ENCODE results near the gene NAA40. TPM values are rescaled to one million over a fixed set of nuclear protein-coding genes. Genes with fewer than 3 reads are reported as not detected.

The NAA40 gene
- total and polyA plus RNA-seq, 2 of the 4 experiments (the other 2 are of a cell fraction) = 15.2 to 24.7 TPM

GRCh38 chr11:63903884-63904283 is 34.9 kb upstream of the NAA40 start:
- no peak overlapping the region for H2AK5ac ChIP-seq (ENCODE audit: low read depth, low read length)
- no peak overlapping the region for H3K27ac ChIP-seq (ENCODE audit: insufficient read depth, low read length)
- TF ChIP-seq NFE2L2 (IDR thresholded peaks at IDR 0.05; ENCODE audit: low read depth, low read length) (no peak), SMC3 (IDR thresholded peaks at IDR 0.05; ENCODE audit: low read depth, low read length) (no peak), USF2 (IDR thresholded peaks at IDR 0.05; ENCODE audit: low read depth, low read length) (no peak), MXI1 (IDR thresholded peaks at IDR 0.05; ENCODE audit: borderline replicate concordance, low read depth, low read length) (no peak), MAFK (IDR thresholded peaks at IDR 0.05; ENCODE audit: low read depth, low read length) (no peak), FOS (IDR thresholded peaks at IDR 0.05; ENCODE audit: low read depth, low read length) (no peak), ELK1 (IDR thresholded peaks at IDR 0.05; ENCODE audit: borderline replicate concordance, low read depth, low read length) (no peak), RFX5 (IDR thresholded peaks at IDR 0.05; ENCODE audit: low read depth, low read length) (no peak), RCOR1 (IDR thresholded peaks at IDR 0.05; ENCODE audit: insufficient replicate concordance, low read length) (no peak), CEBPB (IDR thresholded peaks at IDR 0.05; ENCODE audit: low read depth, low read length) (no peak), BHLHE40 (IDR thresholded peaks at IDR 0.05; ENCODE audit: low read depth, low read length) (no peak), CHD1 (IDR thresholded peaks at IDR 0.05; ENCODE audit: low read depth, low read length) (no peak), CTCF (conservative IDR thresholded peaks at IDR 0.05; ENCODE audit: low read depth, low read length) (no peak), RAD21 (IDR thresholded peaks at IDR 0.05; ENCODE audit: low read length) (no peak)
- peaks cover 5% of the 10 kb centered on the region for H4K20me1 ChIP-seq (ENCODE audit: insufficient read depth, low read length)
- DNase-seq (no peak), ATAC-seq (ENCODE audit: low read depth) (no peak)
- H2BK5ac ChIP-seq (ENCODE audit: low read depth, low read length, poor library complexity, severe bottlenecking) = no peak overlapping the region
- H3K79me1 ChIP-seq (ENCODE audit: low read depth in 1 of 2, low read length in 2 of 2) = peaks cover 3 to 14% of the 10 kb centered on the region in 2 experiments; a peak in 1 of 4 replicates
- H3K9ac ChIP-seq (ENCODE audit: low read depth, low read length) = no peak overlapping the region
- no peak overlapping the region for H3K18ac ChIP-seq (ENCODE audit: low read depth, low read length)
- no peak overlapping the region for H3K56ac ChIP-seq (ENCODE audit: extremely low read depth, insufficient read depth, low read length)
- WGBS, 2 experiments (ENCODE audit: extremely low coverage in 2 of 2, insufficient read length in 1 of 2) = 92% methylated on average over 11 of the region's 14 CpGs; no CpG with 5 or more reads in 1 of the 2 experiments
- H4K91ac ChIP-seq (ENCODE audit: insufficient read depth, low read depth, low read length) = no peak overlapping the region
- H3K9me3 ChIP-seq (ENCODE audit: control insufficient read depth, insufficient read depth, low read length) = no peaks in the 10 kb centered on the region
- no peak overlapping the region for H4K5ac ChIP-seq (ENCODE audit: low read depth, low read length)
- H2BK15ac ChIP-seq (ENCODE audit: low read depth, low read length) = no peak overlapping the region
- H3K9me1 ChIP-seq (ENCODE audit: insufficient read depth, low read length) = no peaks in the 10 kb centered on the region
- dilution Hi-C loops (cut with HindIII; ENCODE audit: low sequenced_read_pairs, unreplicated experiment) (no loop called here), intact Hi-C loops (cut with micrococcal nuclease) (no loop called here), in situ Hi-C loops (cut with MboI; ENCODE audit: low sequenced_read_pairs) (no loop called here)
- no peak overlapping the region for H2AK9ac ChIP-seq (replicated peaks; ENCODE audit: low read depth, low read length, poor library complexity)
- no peak overlapping the region for H2AFZ ChIP-seq (replicated peaks; ENCODE audit: low read length, poor library complexity)
- POLR2A ChIA-PET (ENCODE audit: unreplicated experiment) = no interaction called here
- no peak overlapping the region for H2BK120ac ChIP-seq (ENCODE audit: low read depth, low read length)
- CTCF ChIA-PET = no interaction called here
- H3K36me3 ChIP-seq (ENCODE audit: control insufficient read depth, insufficient read depth, low read length) = peaks cover 80% of the 10 kb centered on the region
- no peaks in the 10 kb centered on the region for H3K4me1 ChIP-seq (ENCODE audit: control insufficient read depth, insufficient read depth, low read length)
- no peak overlapping the region for H3K4ac ChIP-seq (ENCODE audit: low read depth, low read length)
- no peak overlapping the region for H4K8ac ChIP-seq (ENCODE audit: low read depth in 2 of 2, low read length in 2 of 2)
- no peak overlapping the region for H3K23ac ChIP-seq (ENCODE audit: low read depth, low read length)
- no TSS peak for BruUV-seq (replicated peaks)
- no peak overlapping the region for H2BK20ac ChIP-seq (ENCODE audit: low read depth, low read length)
- no peaks in the 10 kb centered on the region for H3K27me3 ChIP-seq (ENCODE audit: control insufficient read depth, insufficient read depth, low read length)
- H3K14ac ChIP-seq (replicated peaks; ENCODE audit: low read depth, low read length) = no peak overlapping the region
- H3K4me3 ChIP-seq (ENCODE audit: insufficient read depth, low read depth, low read length) = no peak overlapping the region
- H3K4me2 ChIP-seq (ENCODE audit: low read depth, low read length) = no peak overlapping the region
